ENCODE measurements around the gene KPNA5. TPM values are rescaled to one million over a fixed set of nuclear protein-coding genes. Genes with fewer than 3 reads are reported as not detected.
"Not testable (repeated sequence)": the region's sequence is repeated elsewhere in the genome, so short reads cannot be mapped to it uniquely, and the experiment has no call there.

KPNA5 gene
- total RNA-seq, 1 donor from 2014 or later = 7.7 TPM

- intact Hi-C loops (cut with DNase I); DNase-seq (ENCODE audit: low spot score): not testable (repeated sequence)
Observed at GRCh38 chr6:116693275-116693674, 12.3 kb downstream of the KPNA5 start.

GRCh38 chr6:116695401-116695800, 14.4 kb downstream of the KPNA5 start:
- intact Hi-C loops (cut with DNase I) = no loop called here
- no peak for DNase-seq (ENCODE audit: low spot score)

- no peak for DNase-seq (ENCODE audit: low spot score)
- intact Hi-C loops (cut with DNase I) = no loop called here
Observed at GRCh38 chr6:116697480-116697879, 16.5 kb downstream of the KPNA5 start.

GRCh38 chr6:116703888-116704287, 22.9 kb downstream of the KPNA5 start:
- intact Hi-C loops (cut with DNase I); DNase-seq (ENCODE audit: low spot score): not testable (repeated sequence)

- intact Hi-C loops (cut with DNase I) = no loop called here
- DNase-seq (ENCODE audit: low spot score) = no peak
Observed at GRCh38 chr6:116705917-116706316, 24.9 kb downstream of the KPNA5 start.

- intact Hi-C loops (cut with DNase I) = no loop called here
- DNase-seq (ENCODE audit: low spot score) = no peak
Observed at GRCh38 chr6:116714296-116714695, 33.3 kb downstream of the KPNA5 start.

GRCh38 chr6:116714761-116715160, 33.8 kb downstream of the KPNA5 start:
- no peak for DNase-seq (ENCODE audit: low spot score)
- intact Hi-C loops (cut with DNase I) = no loop called here

- DNase-seq (ENCODE audit: low spot score) = no peak
- intact Hi-C loops (cut with DNase I) = no loop called here
Observed at GRCh38 chr6:116726947-116727346, 45.9 kb downstream of the KPNA5 start.

GRCh38 chr6:116730513-116730912, 49.5 kb downstream of the KPNA5 start:
- no peak for DNase-seq (ENCODE audit: low spot score)
- intact Hi-C loops (cut with DNase I) = no loop called here

- intact Hi-C loops (cut with DNase I) = no loop called here
- DNase-seq (ENCODE audit: low spot score) = no peak
Observed at GRCh38 chr6:116737004-116737403, 56.0 kb downstream of the KPNA5 start.

GRCh38 chr6:116740486-116740885, 59.5 kb downstream of the KPNA5 start:
- intact Hi-C loops (cut with DNase I); DNase-seq (ENCODE audit: low spot score): not testable (repeated sequence)

- intact Hi-C loops (cut with DNase I) = no loop called here
Observed at GRCh38 chr6:116741571-116741970, 60.6 kb downstream of the KPNA5 start.

GRCh38 chr6:116745176-116745575, 64.2 kb downstream of the KPNA5 start:
- intact Hi-C loops (cut with DNase I) = no loop called here
- no peak for DNase-seq (ENCODE audit: low spot score)

More at GRCh38 chr6:116741571-116741970, 60.6 kb downstream of the KPNA5 start:
- DNase-seq (ENCODE audit: low spot score) = no peak

- DNase-seq (ENCODE audit: low spot score) = no peak
Observed at GRCh38 chr6:116761779-116762178, 80.8 kb downstream of the KPNA5 start.

GRCh38 chr6:116762235-116762634, 81.2 kb downstream of the KPNA5 start:
- no peak for DNase-seq (ENCODE audit: low spot score)
- intact Hi-C loops (cut with DNase I) = loop anchor here (10.0 kb wide), 1 partner anchor 193 kb away; no protein-coding TSS in a partner anchor

More at GRCh38 chr6:116761779-116762178, 80.8 kb downstream of the KPNA5 start:
- intact Hi-C loops (cut with DNase I) = loop anchor here (10.0 kb wide), 1 partner anchor 193 kb away; no protein-coding TSS in a partner anchor

- no peak for DNase-seq (ENCODE audit: low spot score)
- intact Hi-C loops (cut with DNase I) = loop anchor here (10.0 kb wide), 1 partner anchor 192 kb away; no protein-coding TSS in a partner anchor
Observed at GRCh38 chr6:116763048-116763447, 82.0 kb downstream of the KPNA5 start.

- intact Hi-C loops (cut with DNase I) = loop anchor here (10.0 kb wide), 1 partner anchor 191 kb away; no protein-coding TSS in a partner anchor
- no peak for DNase-seq (ENCODE audit: low spot score)
Observed at GRCh38 chr6:116763906-116764628, 83.1 kb downstream of the KPNA5 start.

GRCh38 chr6:116764629-116764960, 83.6 kb downstream of the KPNA5 start:
- peak; percentile 76 for DNase-seq (ENCODE audit: low spot score)
- intact Hi-C loops (cut with DNase I) = loop anchor here (10.0 kb wide), 1 partner anchor 190 kb away; no protein-coding TSS in a partner anchor

- intact Hi-C loops (cut with DNase I) = loop anchor here (10.0 kb wide), 1 partner anchor 190 kb away; no protein-coding TSS in a partner anchor
- peak; percentile 76 for DNase-seq (ENCODE audit: low spot score)
Observed at GRCh38 chr6:116764961-116765841, 84.2 kb downstream of the KPNA5 start, which contains the start of gene FAM162B. Gene FAM162B (minus strand): TSS chr6:116765719. CDS start chr6:116765576, 143 bp downstream.
